Esophagus muscularis mucosa (tissue), 4 donors: ENCODE measurements around the gene CT45A1. TPM values are rescaled to one million over a fixed set of nuclear protein-coding genes. Genes with fewer than 3 reads are reported as not detected.
"Not testable (repeated sequence)": the region's sequence is repeated elsewhere in the genome, so short reads cannot be mapped to it uniquely, and the experiment has no call there.

Source experiments
- DNase-seq: peaks from one replicate; pipeline ENCODE4 v3.0.0-alpha.2; 2017; ENCODE audit errors: extremely low spot score
- H3K27ac ChIP-seq, 4 donors: fragments of 200-600 bp; sonication (generic); replicated peaks in 1 of 4; 1 replicate in 3 of 4; 2 replicates in 1 of 4; pipeline ENCODE4 v1.5.1; 2016 to 2019; ENCODE audit warnings: mild to moderate bottlenecking in 1 of 4
- H3K27me3 ChIP-seq, 4 donors: fragments of 200-600 bp; sonication (generic); one replicate each; pipeline versions ENCODE4 v1.5.1 to v1.6.0; 2016 to 2019
- H3K36me3 ChIP-seq, 4 donors: fragments of 200-600 bp; sonication (generic); one replicate each; pipeline ENCODE4 v1.5.1; 2016 to 2019
- H3K4me1 ChIP-seq, 4 donors: fragments of 200-600 bp; sonication (generic); one replicate each; pipeline ENCODE4 v1.5.1; 2016 to 2019
- H3K4me3 ChIP-seq, 4 donors: fragments of 200-600 bp; sonication (generic); 1 replicate in 2 of 4; 2 replicates in 2 of 4; pipeline ENCODE4 v1.5.1; 2016 to 2019; ENCODE audit warnings: mild to moderate bottlenecking in 4 of 4, moderate library complexity in 1 of 4
- H3K9me3 ChIP-seq, 4 donors: fragments of 200-600 bp; sonication (generic); 1 replicate in 3 of 4; 2 replicates in 1 of 4; pipeline ENCODE4 v1.5.1; 2016 to 2019
- EP300 ChIP-seq: sonication (generic); formaldehyde crosslinking; IDR thresholded peaks from one replicate; pipeline ENCODE4 v1.6.1; 2017; ENCODE audit warnings: antibody characterized with exemption
- POLR2A ChIP-seq: fragments of 450-650 bp; IDR thresholded peaks from one replicate; pipeline ENCODE4 v1.6.1; 2017; ENCODE audit warnings: antibody characterized with exemption, moderate library complexity, mild to moderate bottlenecking, low read depth
- POLR2AphosphoS5 ChIP-seq, 2 donors: sonication (generic); formaldehyde crosslinking; IDR thresholded peaks; one replicate each; pipeline ENCODE4 v1.6.1; 2017; ENCODE audit warnings: antibody characterized with exemption in 2 of 2
- WGBS: methylation state at CpG from one replicate; pipeline ENCODE4 v1.1.5; 2018; 5-methylcytosine and 5-hydroxymethylcytosine counted together
- intact Hi-C: fragments of 100-400 bp; cut with DNase I; formaldehyde crosslinking; loops from one replicate; pipeline ENCODE4 v1.15.1; 2023
- small RNA-seq, 3 donors: library from RNA; depleted of rRNA; stranded (forward); fragments of <200 nt; gene quantifications; one replicate each; pipeline ENCODE3, GENCODE V24; 2016
- total RNA-seq, 4 donors: library from RNA; depleted of rRNA; stranded (reverse); fragments of >200 nt; gene quantifications; one replicate each; pipeline versions ENCODE4 v1.1.0 to v1.2.1, GENCODE V29; 2016
- TF ChIP-seq, protein P1 (sequence below), 3 experiments: fragments of 200-600 bp in 2 of 3; fragments of 450-650 bp in 1 of 3; sonication (generic) in 2 of 3; IDR thresholded peaks; one replicate each; pipeline ENCODE4 v1.5.1; 2017 to 2019; ENCODE audit warnings: antibody characterized with exemption in 3 of 3, mild to moderate bottlenecking in 2 of 3, moderate library complexity in 1 of 3

CT45A1 gene
- total RNA-seq, 4 donors from 2014 or later = not detected

DNA sequence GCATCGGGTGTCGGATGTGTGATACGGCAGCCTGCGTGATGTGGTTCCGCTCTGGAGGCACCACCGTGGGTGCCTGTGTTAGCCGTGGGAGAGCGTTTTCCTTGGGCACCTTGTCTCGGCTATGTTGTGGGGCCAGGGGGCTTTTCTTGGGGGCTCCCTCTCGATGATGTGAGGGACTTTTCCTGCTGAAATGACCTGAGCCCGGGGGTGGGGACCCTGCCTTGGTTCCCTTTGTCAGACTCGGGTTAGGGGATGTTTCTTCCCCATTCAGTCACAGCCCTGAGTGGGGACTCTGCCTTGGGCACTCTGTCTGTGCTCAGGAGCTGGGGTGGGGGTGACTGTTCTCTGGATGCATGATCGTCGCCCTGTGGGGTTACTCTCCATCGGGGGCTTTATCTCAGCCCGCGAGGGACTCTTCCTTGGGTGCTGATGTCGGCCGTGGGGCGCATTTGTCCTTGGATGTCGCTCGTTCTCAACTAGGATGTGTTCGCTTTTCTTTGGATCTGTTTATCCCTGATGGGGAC is 27.8 kb downstream of the CT45A1 start:
- no peaks in the 10 kb centered on the region for H3K27me3 ChIP-seq
- no peak overlapping the region for H3K4me3 ChIP-seq
- no peaks in the 10 kb centered on the region for H3K9me3 ChIP-seq
- intact Hi-C loops = no loop called here
- no peaks in the 10 kb centered on the region for H3K4me1 ChIP-seq
- H3K27ac ChIP-seq = no peak overlapping the region
- WGBS = 85% methylated on average over 22 of the region's 23 CpGs
- TF ChIP-seq POLR2A (no peak), POLR2AphosphoS5 (IDR thresholded peaks at IDR 0.05) (no peak), EP300 (no peak)
- TF ChIP-seq, protein P1, sequence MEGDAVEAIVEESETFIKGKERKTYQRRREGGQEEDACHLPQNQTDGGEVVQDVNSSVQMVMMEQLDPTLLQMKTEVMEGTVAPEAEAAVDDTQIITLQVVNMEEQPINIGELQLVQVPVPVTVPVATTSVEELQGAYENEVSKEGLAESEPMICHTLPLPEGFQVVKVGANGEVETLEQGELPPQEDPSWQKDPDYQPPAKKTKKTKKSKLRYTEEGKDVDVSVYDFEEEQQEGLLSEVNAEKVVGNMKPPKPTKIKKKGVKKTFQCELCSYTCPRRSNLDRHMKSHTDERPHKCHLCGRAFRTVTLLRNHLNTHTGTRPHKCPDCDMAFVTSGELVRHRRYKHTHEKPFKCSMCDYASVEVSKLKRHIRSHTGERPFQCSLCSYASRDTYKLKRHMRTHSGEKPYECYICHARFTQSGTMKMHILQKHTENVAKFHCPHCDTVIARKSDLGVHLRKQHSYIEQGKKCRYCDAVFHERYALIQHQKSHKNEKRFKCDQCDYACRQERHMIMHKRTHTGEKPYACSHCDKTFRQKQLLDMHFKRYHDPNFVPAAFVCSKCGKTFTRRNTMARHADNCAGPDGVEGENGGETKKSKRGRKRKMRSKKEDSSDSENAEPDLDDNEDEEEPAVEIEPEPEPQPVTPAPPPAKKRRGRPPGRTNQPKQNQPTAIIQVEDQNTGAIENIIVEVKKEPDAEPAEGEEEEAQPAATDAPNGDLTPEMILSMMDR (IDR thresholded peaks at IDR 0.05) = no peak
- no peak for DNase-seq
- no peaks in the 10 kb centered on the region for H3K36me3 ChIP-seq

DNA sequence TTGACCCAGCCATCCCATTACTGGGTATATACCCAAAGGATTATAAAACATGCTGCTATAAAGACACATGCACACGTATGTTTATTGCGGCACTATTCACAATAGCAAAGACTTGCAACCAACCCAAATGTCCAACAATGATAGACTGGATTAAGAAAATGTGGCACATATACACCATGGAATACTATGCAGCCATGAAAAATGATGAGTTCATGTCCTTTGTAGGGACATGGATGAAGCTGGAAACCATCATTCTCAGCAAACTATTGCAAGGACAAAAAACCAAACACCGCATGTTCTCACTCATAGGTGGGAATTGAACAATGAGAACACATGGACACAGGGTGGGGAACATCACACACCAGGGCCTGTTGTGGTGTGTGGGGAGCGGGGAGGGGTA is 31.3 kb downstream of the CT45A1 start:
- H3K9me3 ChIP-seq, intact Hi-C loops, DNase-seq, H3K36me3 ChIP-seq, H3K27me3 ChIP-seq, H3K27ac ChIP-seq, H3K4me3 ChIP-seq, H3K4me1 ChIP-seq: not testable (repeated sequence)
- WGBS = 87% methylated on average over 4 of the region's 4 CpGs

DNA sequence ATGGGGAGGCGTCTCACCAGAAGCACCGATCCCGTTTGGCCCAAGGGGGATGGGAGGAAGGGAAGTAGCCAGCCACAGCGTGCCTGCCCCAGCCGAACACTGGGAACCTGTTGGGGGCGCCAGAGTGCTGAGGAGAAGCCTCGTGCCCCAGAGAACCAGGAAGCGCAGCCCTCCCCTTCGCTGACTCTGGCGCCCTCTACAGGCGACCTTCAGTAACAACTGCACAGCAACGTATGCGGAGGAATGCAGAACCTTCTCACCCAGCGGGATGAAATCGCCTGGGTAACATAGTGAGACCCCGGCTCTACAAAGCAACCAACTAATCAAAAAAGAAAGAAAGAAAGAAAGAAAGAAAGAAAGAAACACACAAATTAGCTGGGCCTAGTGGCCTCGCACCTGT is 54.7 kb downstream of the CT45A1 start, which contains the start of gene CT45A3:
CT45A3 (minus strand) TSS at position 101 of the 400 bp plus-strand sequence. CDS start 3,747 bp downstream, outside the sequence.
- H3K27ac ChIP-seq, intact Hi-C loops: not testable (repeated sequence)
- no CpG with 5 or more reads among the region's 17 CpGs for WGBS

More for the DNA sequence above, 54.7 kb downstream of the CT45A1 start, which contains the start of gene CT45A3:
- H3K4me1 ChIP-seq, DNase-seq, H3K9me3 ChIP-seq, H3K27me3 ChIP-seq, H3K4me3 ChIP-seq, H3K36me3 ChIP-seq: not testable (repeated sequence)

Small RNAs within 50 kb of the gene (small RNA-seq; reads per million reads assigned to genes)
- 0 reads per million in 3 donors for gene AC240442.1

Other genes with a start within 250 kb of the CT45A1 start
- 1 to 10 TPM; 6.3 to 8.3 (median 7.2) TPM for gene INTS6L, start 193.0 kb upstream of the CT45A1 start, total RNA-seq
- not detected for gene CT45A3, start 54.6 kb downstream of the CT45A1 start, total RNA-seq
- gene CT45A5, start 71.9 kb downstream of the CT45A1 start, total RNA-seq = not detected
- gene CT45A6, start 89.1 kb downstream of the CT45A1 start, total RNA-seq = not detected
- not detected for gene CT45A2, start 106.4 kb downstream of the CT45A1 start, total RNA-seq
- not detected for gene CT45A7, start 123.6 kb downstream of the CT45A1 start, total RNA-seq
- not detected for gene CT45A8, start 140.9 kb downstream of the CT45A1 start, total RNA-seq
- not detected for gene CT45A9, start 158.2 kb downstream of the CT45A1 start, total RNA-seq
- gene CT45A10, start 179.8 kb downstream of the CT45A1 start, total RNA-seq = not detected
- not detected for gene SAGE1, start 180.1 kb downstream of the CT45A1 start, total RNA-seq